Panc1 (cell line): ENCODE measurements around the gene COP1. TPM values are rescaled to one million over a fixed set of nuclear protein-coding genes. Genes with fewer than 3 reads are reported as not detected.

Experiments used
- ATAC-seq: fragments of 200-7000 bp; cut with Tn5 transposase; 2 replicates; pipeline ENCODE4 v1.9.1; 2020; ENCODE audit warnings: mild to moderate bottlenecking, moderate library complexity
- BruUV-seq: library from RNA; stranded (reverse); fragments of 400-500 nt; replicated peaks from 2 replicates; lab custom pipeline; 2021; lab: Mats Ljungman, UMichigan
- CTCF ChIA-PET: fragments of 300-600 bp; sonication (Branson Sonifier 250); formaldehyde crosslinking; loops from one replicate; lab custom pipeline; 2022; ENCODE audit warnings: antibody characterized with exemption; lab: Charles Lee
- POLR2A ChIA-PET: fragments of 300-600 bp; sonication (Branson Sonifier 250); formaldehyde crosslinking; loops from one replicate; lab custom pipeline; 2022; ENCODE audit warnings: antibody characterized with exemption; lab: Charles Lee
- DNase-seq: peaks from one replicate; pipeline ENCODE4 v3.0.0-alpha.2; 2010; ENCODE audit warnings: low read depth, low spot score
- H3K27ac ChIP-seq: 2 replicates; pipeline ENCODE4 v1.5.1; 2011; ENCODE audit warnings: mild to moderate bottlenecking, low read length, inconsistent platforms
- H3K27me3 ChIP-seq: fragments of 200-500 bp; sonication (Bioruptor generic); 2 replicates; pipeline ENCODE4 v1.6.0; 2014; ENCODE audit warnings: low read length, inconsistent platforms; ENCODE audit not compliant: control insufficient read depth, insufficient read depth
- H3K36me3 ChIP-seq: fragments of 200-500 bp; sonication (Bioruptor generic); 2 replicates; pipeline ENCODE4 v1.5.1; 2014; ENCODE audit warnings: inconsistent platforms, mild to moderate bottlenecking, low read length, moderate library complexity; ENCODE audit not compliant: control insufficient read depth, insufficient read depth
- H3K4me1 ChIP-seq: 2 replicates; pipeline ENCODE4 v1.5.1; 2011; ENCODE audit warnings: inconsistent platforms, mild to moderate bottlenecking, low read length, moderate library complexity; ENCODE audit not compliant: control insufficient read depth, insufficient read depth
- H3K4me3 ChIP-seq, 2 experiments: 2 replicates each; pipeline ENCODE4 v1.5.1; 2011 to 2012; ENCODE audit warnings: low read depth in 2 of 2, low read length in 2 of 2, mild to moderate bottlenecking in 2 of 2, inconsistent platforms in 1 of 2, moderate library complexity in 1 of 2
- H3K9me3 ChIP-seq: fragments of 200-500 bp; sonication (Bioruptor generic); 2 replicates; pipeline ENCODE4 v1.5.1; 2014; ENCODE audit warnings: low read depth, mild to moderate bottlenecking, inconsistent platforms, low read length, moderate library complexity; ENCODE audit not compliant: control insufficient read depth, insufficient read depth
- POLR2AphosphoS5 ChIP-seq: IDR thresholded peaks from 2 replicates; pipeline ENCODE4 v1.6.1; 2012; ENCODE audit warnings: mild to moderate bottlenecking, low read depth, low read length, moderate library complexity
- SIN3A ChIP-seq: IDR thresholded peaks from 2 replicates; pipeline ENCODE4 v1.6.1; 2012; ENCODE audit warnings: low read depth, mild to moderate bottlenecking, low read length, moderate library complexity, borderline replicate concordance; ENCODE audit not compliant: insufficient read depth
- TCF7L2 ChIP-seq: IDR thresholded peaks from 2 replicates; pipeline ENCODE4 v1.6.1; 2011; ENCODE audit warnings: mild to moderate bottlenecking, low read depth, low read length, inconsistent platforms
- in situ Hi-C: cut with HindIII; loops from 2 replicates; pipeline ENCODE4 v1.10.0; 2016; ENCODE audit warnings: low sequenced_read_pairs, low pct_unique_long_range_greater_than_20kb
- intact Hi-C: fragments of 100-400 bp; cut with micrococcal nuclease; formaldehyde crosslinking; loops from one replicate; pipeline ENCODE4 v1.10.0; 2022; ENCODE audit not compliant: unreplicated experiment
- total RNA-seq: library from RNA; stranded (reverse); gene quantifications from one replicate; pipeline ENCODE4 v1.2.1, GENCODE V29; 2021; ENCODE audit not compliant: unreplicated experiment
- TF ChIP-seq, protein P1 (sequence below): fragments of 450-650 bp; IDR thresholded peaks from 2 replicates; pipeline ENCODE4 v1.5.1; 2017; ENCODE audit warnings: mild to moderate bottlenecking
- TF ChIP-seq, protein P2 (sequence below), 2 experiments: IDR thresholded peaks; 2 replicates each; pipeline ENCODE4 v1.6.1; 2011 to 2012; ENCODE audit warnings: low read depth in 2 of 2, control low read depth in 1 of 2, low read length in 1 of 2, mild to moderate bottlenecking in 1 of 2, moderate library complexity in 1 of 2; ENCODE audit not compliant: insufficient read depth in 1 of 2

The COP1 gene
- total RNA-seq, 1 experiment from 2014 or later: 36.5 TPM

DNA sequence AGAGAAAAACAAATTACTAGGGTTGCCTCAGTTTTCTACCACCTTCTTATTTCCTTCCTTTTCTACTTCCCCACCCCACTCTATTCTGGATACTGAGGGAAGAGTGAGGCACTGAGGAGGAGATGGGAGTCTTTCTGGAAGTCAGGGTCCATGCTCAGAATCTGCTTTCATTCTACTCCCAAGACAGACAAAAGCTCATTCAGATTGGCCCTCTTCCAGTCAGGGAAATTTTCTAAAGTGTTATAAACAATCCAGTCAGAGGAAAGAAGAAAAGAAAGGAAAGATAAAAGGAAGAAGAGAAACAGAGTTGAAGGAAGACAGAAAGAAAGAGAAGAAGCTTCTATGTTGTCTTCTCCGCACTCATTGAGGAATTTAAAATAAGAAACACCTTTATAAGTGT, 228.6 kb downstream of the COP1 start:
- H3K36me3 ChIP-seq: no peaks in the 10 kb centered on the region; the same call in 1 of the 2 replicates
- in situ Hi-C loops (no loop called here), intact Hi-C loops (no loop called here)
- no TSS peak for BruUV-seq
- no peak for ATAC-seq
- H3K4me1 ChIP-seq: no peaks in the 10 kb centered on the region
- DNase-seq: no peak
- POLR2A ChIA-PET: no interaction called here
- H3K4me3 ChIP-seq: no peak overlapping the region
- TF ChIP-seq POLR2AphosphoS5 (no peak), SIN3A (no peak), TCF7L2 (no peak)
- TF ChIP-seq, protein P1, sequence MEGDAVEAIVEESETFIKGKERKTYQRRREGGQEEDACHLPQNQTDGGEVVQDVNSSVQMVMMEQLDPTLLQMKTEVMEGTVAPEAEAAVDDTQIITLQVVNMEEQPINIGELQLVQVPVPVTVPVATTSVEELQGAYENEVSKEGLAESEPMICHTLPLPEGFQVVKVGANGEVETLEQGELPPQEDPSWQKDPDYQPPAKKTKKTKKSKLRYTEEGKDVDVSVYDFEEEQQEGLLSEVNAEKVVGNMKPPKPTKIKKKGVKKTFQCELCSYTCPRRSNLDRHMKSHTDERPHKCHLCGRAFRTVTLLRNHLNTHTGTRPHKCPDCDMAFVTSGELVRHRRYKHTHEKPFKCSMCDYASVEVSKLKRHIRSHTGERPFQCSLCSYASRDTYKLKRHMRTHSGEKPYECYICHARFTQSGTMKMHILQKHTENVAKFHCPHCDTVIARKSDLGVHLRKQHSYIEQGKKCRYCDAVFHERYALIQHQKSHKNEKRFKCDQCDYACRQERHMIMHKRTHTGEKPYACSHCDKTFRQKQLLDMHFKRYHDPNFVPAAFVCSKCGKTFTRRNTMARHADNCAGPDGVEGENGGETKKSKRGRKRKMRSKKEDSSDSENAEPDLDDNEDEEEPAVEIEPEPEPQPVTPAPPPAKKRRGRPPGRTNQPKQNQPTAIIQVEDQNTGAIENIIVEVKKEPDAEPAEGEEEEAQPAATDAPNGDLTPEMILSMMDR: no peak
- TF ChIP-seq, protein P2, sequence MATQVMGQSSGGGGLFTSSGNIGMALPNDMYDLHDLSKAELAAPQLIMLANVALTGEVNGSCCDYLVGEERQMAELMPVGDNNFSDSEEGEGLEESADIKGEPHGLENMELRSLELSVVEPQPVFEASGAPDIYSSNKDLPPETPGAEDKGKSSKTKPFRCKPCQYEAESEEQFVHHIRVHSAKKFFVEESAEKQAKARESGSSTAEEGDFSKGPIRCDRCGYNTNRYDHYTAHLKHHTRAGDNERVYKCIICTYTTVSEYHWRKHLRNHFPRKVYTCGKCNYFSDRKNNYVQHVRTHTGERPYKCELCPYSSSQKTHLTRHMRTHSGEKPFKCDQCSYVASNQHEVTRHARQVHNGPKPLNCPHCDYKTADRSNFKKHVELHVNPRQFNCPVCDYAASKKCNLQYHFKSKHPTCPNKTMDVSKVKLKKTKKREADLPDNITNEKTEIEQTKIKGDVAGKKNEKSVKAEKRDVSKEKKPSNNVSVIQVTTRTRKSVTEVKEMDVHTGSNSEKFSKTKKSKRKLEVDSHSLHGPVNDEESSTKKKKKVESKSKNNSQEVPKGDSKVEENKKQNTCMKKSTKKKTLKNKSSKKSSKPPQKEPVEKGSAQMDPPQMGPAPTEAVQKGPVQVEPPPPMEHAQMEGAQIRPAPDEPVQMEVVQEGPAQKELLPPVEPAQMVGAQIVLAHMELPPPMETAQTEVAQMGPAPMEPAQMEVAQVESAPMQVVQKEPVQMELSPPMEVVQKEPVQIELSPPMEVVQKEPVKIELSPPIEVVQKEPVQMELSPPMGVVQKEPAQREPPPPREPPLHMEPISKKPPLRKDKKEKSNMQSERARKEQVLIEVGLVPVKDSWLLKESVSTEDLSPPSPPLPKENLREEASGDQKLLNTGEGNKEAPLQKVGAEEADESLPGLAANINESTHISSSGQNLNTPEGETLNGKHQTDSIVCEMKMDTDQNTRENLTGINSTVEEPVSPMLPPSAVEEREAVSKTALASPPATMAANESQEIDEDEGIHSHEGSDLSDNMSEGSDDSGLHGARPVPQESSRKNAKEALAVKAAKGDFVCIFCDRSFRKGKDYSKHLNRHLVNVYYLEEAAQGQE (IDR thresholded peaks at IDR 0.05; ENCODE audit: insufficient read depth in 1 of 2, low read depth in 2 of 2, low read length in 1 of 2): no peak
- peaks cover under 1% of the 10 kb centered on the region; the same call in 1 of the 2 replicates for H3K9me3 ChIP-seq
- CTCF ChIA-PET: no interaction called here
- H3K27me3 ChIP-seq: no peaks in the 10 kb centered on the region
- H3K27ac ChIP-seq: no peak overlapping the region

DNA sequence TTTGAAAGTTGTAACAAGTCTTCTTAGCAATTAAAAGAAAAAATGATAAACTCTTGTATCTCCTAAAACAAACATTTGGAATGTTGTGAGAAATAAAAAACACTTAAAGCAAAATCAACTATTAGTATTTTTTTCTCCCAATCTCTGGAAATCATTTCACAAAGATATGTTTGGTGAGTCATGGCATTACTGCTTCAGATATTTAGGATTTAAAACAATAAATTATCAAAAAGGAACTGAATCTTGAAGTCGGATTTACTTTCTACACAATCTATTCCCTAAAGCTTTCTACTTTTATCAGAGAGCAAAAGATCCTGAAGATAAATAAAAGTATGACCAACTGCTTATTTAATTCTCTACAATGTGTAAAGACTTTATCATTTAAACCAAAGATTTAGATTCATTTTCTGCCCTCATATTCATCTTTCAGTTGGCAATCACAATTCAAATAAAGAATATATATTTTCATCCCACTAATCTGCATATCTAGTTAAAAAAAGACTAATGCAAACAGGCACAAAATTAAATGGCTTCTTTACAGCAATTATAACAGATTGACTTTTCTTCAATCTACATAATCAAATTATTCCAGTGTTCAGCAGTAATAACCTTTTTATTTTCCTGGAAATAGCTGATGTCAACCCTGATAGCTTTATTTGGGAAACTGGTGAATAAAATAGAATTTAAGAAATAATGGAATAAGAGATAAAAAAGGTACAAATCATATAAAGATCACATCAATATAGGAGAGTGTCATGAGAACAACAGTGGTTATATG, 230.0 kb downstream of the COP1 start:
- H3K4me3 ChIP-seq: no peak overlapping the region
- CTCF ChIA-PET: no interaction called here

More for the DNA sequence above, 230.0 kb downstream of the COP1 start:
- Histone ChIP-seq H3K36me3 (no peaks in the 10 kb centered on the region; the same call in 1 of the 2 replicates), H3K9me3 (no peaks in the 10 kb centered on the region), H3K4me1 (no peaks in the 10 kb centered on the region), H3K27me3 (no peaks in the 10 kb centered on the region), H3K27ac (no peak overlapping the region)
- TF ChIP-seq, protein P2 (IDR thresholded peaks at IDR 0.05; ENCODE audit: insufficient read depth in 1 of 2, low read depth in 2 of 2, low read length in 1 of 2): no peak
- TF ChIP-seq, protein P1: no peak
- TF ChIP-seq TCF7L2 (no peak), SIN3A (no peak), POLR2AphosphoS5 (no peak)
- no TSS peak for BruUV-seq
- in situ Hi-C loops (no loop called here), intact Hi-C loops (no loop called here)
- POLR2A ChIA-PET: no interaction called here
- ATAC-seq: no peak
- no peak for DNase-seq
